GM21390 (cell line): ENCODE data around the gene SYT2.
"Not testable (repeated sequence)": the region's sequence is repeated elsewhere in the genome, so short reads cannot be mapped to it uniquely, and the experiment has no call there.

Source experiments
- ATAC-seq: cut with Tn5 transposase; IDR thresholded peaks from one replicate; pipeline ENCODE4 v1.9.1; 2021; ENCODE audit not compliant: unreplicated experiment

SYT2 gene

DNA sequence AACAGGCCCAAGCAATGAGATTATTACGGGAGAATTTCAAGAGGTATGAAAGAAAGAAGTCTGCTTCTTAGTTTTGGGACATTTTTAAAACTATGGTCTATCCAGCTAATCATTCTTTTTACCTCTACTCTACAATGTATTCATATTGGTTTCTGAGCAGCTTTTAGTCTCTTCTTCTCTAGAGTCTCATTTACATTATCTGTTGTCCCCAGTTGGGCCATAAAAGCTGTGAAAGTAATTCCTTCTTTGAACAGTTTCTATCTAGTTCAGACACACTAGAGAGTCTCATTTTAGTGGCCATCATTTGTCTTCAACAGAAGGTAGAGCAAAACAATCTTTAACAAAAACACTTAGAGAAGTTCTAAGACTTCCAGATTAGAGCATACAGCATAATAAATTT lies 157.2 kb downstream of the SYT2 start:
- not testable (repeated sequence) for ATAC-seq

DNA sequence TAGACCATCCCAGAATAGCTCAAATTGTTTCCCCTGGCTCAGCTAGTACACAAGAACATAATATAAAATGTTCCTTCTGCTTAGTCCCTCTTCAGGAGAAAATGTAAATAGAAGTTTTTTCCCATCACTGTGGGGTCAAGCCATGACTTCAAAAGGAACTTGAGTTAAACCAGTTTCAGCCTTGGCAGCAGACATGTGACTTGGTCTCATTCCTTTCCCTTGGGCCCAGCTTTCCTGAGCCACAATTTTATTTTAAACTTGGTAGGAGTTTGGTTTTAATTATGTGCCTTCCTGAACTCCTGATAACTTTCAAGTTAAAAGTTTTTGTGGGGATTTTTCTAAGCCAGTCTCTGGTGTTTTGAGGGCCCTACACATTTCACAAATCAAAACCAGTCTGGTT lies 157.6 kb downstream of the SYT2 start:
- ATAC-seq: not testable (repeated sequence)

DNA sequence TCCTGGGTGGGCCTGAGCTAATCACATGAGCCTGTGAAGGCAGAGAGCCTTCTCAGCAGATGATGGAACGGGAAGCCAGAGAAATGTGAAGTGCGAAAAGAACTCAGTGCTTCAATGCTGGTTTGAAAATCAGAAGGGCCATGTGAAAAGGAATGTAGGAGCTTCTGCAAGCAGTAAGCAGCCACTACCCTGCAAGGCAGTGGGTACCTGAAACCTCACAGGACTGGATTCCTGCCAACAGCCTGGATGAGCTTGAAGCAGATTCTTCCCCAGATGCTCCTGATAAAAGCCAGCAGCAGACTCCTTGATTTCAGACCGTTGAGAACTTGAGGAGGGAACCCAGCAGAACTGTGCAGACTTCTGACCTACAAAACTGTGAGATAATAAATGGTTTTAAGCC lies 158.6 kb downstream of the SYT2 start:
- no peak for ATAC-seq

DNA sequence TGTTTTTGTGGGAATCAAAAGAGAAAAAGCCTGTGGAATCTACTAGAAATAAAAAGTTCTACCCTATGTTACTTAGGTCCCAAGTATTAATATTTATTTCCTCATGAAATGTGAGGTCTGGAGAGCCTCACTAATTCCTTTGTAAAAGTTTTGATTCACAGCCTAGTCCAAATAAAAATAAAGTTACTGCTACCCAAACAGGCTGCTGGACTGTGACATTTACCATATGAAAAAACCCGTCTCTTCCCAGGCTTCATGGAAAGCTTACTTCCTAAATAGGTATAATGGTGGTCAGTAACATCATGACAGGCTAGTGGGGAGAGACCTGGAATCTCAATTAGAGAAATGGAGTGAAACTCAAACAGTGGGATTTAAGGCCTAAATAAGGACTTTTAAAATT lies 160.2 kb downstream of the SYT2 start:
- ATAC-seq: not testable (repeated sequence)

DNA sequence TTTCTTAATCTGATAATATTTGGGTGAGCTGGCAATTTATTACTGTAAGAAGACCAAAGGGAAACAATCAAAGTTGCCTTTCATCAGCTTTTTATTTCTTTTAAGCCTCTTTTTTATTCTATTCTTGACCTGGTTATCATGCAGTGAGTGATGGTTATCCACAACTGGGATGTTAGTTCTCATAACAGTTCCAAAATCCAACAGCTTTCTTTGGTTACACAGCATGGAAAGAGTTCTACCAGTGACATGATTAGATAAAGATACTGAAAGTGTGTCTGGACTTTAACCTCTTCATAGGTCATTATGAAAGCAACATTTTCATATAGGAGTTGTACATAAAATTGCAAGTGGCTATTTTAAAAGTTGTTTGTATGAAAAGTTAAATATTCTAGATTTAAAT lies 163.0 kb downstream of the SYT2 start:
- no peak for ATAC-seq

DNA sequence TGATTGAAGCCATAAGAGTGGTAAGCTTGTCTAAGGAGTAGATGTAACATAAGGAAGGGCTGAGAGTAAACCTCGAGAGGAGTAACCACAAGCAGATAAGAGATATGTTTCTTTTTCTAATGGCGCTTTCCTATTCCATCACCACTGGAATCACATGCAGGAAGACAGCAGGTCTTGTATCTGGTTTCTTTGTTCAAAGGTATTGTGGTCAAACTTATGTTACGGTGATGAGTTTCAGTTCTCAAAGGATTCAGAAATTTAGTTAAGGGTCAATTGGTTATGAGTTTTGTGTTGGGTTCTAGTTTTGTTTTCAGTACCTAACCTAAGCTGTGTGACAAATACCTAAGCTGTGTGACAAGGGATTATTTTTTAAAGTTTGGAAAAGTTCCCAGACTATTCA lies 163.5 kb downstream of the SYT2 start:
- ATAC-seq: peak; percentile 88

DNA sequence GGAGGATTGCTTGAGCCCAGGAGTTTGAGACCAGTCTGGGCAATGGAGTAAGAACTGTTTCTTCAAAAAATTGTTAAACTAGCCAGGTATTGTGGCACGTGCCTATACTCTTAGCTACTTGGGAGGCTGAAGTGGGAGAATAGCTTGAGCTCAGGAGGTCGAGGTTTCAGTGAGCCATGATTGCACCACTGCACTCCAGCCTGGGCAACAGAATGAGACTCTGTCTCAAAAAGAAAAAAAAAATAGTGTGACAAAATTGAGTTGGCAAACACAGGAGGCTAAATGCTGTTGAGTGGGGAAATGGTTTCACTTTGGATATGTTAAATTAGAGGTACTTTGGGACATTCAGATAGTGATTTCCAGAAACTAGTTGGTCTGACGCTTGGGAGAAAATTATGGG lies 163.9 kb downstream of the SYT2 start:
- peak; percentile 31 for ATAC-seq

DNA sequence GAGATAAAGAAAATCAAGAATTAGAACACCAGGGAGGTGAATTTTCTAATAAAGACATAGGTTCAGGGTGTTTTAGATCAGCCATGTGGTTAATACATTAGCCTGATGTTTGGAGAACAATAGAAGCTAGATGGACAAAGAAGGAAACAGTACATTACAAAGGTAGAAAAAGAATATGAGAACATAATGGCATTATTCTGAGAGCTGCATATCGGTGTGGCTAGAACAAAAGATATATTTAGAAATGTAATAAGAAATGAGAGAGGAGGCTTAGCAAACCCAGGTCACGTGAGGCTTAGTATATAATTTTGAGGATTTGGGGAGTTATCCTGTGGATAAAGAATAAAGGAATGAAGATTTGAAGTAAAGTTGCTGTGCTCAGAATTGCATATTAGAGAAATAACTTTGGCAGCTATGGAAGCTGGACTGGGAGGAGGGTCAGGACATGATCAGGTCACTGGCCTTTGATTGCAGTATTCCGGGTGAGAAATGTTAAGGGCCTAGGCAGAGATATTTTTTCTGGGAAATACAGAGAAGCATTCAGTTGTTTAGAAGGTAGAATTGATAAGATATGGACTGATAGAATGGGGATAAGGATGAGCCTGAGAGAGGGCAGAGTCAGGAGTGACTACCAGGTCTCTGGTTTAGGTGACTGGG lies 164.5 kb downstream of the SYT2 start:
- ATAC-seq: not testable (repeated sequence)

DNA sequence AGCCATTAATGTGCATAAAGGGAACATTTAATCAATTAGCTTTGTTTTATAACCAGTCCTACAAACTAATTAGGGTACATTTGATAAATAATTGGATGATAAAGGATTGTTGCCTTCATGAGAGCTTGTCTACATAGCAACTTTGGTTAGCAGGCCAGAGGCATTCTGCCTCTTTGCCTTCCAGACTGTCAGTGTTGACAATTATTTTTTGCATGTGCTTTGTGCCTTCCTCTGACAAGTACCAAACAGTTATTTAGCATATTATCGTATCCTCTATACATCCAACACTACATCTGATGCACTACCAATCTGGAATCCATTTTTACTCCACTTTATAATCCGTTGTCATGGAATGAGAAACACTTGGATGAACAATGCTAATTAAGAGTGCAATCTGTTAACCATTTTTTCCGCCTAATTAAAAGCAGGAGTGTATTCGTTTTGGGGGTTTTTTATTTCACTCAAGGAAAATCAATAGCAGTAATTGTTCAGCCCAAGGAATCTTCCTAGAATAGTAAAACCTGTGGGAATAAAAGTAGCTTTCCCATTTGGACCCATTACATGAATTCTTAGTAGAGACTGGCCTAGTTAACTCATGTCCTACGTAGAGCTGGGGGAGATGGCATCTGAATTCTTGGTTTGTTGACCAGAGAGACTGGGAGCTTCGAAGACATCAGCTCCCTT lies 165.3 kb downstream of the SYT2 start:
- not testable (repeated sequence) for ATAC-seq

DNA sequence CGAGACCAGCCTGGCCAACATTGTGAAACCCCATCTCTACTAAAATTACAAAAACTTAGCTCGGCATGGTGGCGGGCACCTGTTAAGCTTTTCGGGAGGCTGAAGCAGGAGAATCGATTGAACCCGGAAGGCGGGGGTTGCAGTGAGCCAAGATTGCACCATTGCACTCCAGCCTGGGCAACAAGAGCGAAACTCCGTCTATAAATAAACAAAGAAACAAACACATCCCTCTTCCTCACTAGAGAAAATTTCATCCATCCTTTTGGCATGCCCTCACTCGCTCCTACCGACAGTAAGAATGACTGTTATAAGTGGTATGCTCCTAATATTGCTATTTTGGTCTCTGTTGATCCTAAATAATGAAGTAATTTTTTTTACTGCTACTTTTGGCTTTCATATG lies 166.7 kb downstream of the SYT2 start:
- ATAC-seq: not testable (repeated sequence)

DNA sequence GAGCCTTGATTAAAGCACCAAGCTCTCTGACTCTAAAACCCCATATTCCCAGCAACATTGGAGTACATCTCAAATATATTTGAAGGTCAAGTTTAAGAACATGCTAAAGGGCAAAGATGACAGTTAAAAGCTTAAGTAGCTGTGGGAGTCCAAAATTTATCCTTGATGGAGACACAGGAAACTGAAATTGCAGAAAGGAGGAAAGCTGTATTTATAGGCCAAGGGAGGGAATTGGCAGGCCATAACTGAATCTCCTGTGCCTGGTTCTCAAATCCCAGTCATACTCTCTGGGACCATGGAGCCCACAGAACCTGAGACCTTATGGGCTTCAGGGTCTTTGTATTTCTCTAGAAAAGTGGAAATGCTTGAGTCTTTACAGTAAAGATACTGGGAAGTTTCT lies 167.8 kb downstream of the SYT2 start:
- not testable (repeated sequence) for ATAC-seq

DNA sequence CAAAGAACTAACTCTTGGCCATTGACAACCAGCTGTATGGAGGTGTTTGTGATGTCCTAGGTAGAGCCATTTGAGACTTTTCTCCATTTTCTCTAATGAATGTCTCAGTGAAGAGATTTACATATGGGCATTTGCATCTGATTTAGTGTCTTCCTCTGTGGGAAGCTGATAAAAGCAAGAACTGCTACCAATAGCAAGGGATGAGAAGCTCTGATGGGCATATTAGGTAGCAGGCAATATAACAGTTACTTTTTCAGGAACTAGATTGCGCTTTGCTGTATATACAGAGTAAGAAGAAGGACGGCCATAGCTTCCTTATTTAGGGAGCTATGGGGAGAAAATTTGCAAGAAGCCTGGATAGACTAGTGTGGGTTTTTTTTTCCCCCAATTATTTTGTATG lies 169.4 kb downstream of the SYT2 start:
- ATAC-seq: not testable (repeated sequence)
